Endothelial cell of hepatic sinusoid (primary cell): ENCODE results near the gene PYURF.
"Not testable (repeated sequence)": the region's sequence is repeated elsewhere in the genome, so short reads cannot be mapped to it uniquely, and the experiment has no call there.

Experiments
- in situ Hi-C: cut with HindIII; loops from 2 replicates; pipeline ENCODE4 v1.10.0; 2017; ENCODE audit warnings: low sequenced_read_pairs

Gene PYURF, protein sequence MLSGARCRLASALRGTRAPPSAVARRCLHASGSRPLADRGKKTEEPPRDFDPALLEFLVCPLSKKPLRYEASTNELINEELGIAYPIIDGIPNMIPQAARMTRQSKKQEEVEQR

DNA sequence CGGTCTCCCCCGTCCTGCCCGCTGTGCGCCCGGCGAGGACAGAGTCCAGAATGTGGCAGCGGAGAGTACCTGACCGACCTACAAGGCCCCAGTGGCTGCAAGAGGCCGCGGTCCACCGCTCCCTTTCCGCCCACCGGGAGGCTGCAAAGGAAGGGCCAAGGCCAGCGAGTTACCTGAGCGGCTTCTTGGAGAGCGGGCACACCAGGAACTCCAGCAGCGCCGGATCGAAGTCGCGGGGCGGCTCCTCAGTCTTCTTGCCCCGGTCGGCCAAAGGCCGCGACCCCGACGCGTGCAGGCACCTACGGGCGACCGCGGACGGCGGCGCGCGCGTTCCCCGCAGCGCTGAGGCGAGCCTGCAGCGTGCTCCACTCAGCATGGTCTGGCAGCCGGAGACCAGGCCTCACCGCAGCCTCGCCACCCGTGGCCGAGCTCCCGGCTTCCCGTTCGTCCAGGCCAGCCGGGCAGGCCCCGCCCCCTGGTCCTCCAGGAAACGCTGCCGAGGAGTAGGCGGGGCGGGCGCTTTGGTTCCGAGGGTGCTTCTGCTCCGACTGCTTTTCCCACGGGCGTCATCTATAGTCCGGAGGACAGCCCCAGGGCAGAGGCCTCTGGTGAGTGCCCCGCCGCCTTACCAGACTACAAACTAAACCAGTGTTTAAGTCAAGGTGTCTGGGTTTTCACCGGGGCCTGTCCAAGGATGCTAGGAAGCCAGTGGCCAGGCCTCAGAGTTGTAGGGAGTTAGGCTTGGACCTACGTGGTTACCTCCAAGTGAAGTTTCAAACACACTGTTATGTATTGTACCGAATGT is at the start of gene PYURF:
Gene PYURF, minus strand, starts transcription at position 452 of the 805 bp plus-strand sequence. Its CDS starts 76 bp downstream, at position 376.
- in situ Hi-C loops, result no loop called here

DNA sequence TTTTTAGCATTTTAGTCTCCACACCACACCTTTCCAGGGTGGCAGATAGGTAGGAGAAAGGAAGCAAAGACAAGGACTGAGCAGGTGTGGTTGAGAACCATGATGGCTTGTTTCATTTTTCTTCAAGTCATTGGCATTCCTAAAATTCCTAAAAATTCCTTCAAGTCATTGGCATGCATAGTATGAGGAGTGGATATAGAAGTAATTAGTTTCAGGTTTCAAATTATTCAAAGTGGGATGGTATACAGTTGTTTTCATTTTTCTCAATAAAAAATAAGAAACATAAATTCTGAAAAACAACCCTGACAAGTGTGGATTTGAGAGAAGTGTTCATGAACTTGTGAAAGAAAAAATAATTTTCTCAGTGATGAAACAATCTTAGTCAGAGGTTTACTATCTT is 46.4 kb upstream of the PYURF start:
- in situ Hi-C loops, result no loop called here

DNA sequence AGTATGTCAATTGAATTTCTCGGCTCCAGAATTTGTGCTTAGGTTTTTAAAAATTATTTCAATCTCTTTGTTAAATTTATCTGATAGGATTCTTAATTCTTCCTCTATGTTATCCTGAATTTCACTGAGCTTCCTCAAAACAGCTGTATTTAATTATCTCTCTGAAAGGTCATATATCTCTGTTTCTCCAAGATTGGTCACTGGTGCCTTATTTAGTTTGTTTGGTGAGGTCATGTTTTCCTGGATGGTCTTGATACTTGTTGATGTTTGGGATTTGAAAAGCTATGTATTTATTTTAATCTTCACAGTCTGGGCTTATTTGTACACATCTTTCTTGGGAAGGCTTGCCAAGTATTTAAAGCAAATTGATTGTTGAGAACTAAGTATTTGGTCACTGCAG is 44.0 kb upstream of the PYURF start:
- in situ Hi-C loops, result no loop called here

DNA sequence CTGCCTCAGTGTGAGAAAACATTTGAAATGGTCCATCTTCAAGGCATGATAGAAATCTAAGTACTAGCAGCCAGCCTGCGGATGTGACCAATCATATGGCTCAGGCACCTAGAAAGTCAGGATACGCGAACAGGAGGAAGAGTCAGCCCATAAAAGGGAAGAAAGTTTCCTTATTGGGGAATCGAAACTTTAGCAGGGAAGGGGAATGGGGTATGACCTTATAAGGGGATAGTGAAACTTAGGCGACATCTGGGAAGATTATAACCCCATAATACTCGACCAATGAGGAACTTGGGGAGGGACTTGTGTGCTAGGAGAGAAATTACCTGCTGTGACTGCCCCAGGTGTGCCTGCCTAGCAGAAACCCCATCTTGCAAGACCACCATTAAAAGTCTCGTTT is 26.2 kb upstream of the PYURF start:
- in situ Hi-C loops, result no loop called here

DNA sequence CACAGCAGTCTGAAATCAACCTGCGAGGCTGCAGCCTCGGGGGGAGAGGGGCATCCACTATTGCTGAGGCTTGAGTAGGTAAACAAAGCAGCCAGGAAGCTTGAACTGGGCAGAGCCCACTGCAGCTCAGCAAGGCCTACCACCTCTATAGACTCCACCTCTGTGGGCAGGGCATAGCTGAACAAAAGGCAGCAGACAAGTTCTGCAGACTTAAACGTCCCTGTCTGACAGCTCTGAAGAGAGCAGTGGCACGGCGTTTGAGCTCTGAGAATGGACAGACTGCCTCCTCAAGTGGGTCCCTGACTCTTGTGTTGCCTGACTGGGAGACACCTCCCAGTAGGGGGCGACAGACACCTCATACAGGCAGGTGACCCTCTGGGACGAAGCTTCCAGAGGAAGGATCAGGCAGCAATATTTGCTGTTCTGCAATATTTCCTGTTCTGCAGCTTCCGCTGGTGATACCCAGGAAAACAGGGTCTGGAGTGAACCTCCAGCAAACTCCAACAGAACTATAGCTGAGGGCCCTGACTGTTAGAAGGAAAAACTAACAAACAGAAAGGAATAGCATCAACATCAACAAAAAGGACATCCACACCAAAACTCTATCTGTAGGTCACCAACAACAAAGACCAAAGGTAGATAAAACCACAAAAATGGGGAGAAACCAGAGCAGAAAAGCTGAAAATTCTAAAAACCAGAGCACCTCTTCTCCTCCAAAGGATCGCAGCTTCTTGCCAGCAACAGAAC is 15.9 kb upstream of the PYURF start:
- in situ Hi-C loops, result not testable (repeated sequence)

GRCh38 chr4:88537709-88538108 is 14.1 kb upstream of the PYURF start:
- in situ Hi-C loops, result no loop called here

DNA sequence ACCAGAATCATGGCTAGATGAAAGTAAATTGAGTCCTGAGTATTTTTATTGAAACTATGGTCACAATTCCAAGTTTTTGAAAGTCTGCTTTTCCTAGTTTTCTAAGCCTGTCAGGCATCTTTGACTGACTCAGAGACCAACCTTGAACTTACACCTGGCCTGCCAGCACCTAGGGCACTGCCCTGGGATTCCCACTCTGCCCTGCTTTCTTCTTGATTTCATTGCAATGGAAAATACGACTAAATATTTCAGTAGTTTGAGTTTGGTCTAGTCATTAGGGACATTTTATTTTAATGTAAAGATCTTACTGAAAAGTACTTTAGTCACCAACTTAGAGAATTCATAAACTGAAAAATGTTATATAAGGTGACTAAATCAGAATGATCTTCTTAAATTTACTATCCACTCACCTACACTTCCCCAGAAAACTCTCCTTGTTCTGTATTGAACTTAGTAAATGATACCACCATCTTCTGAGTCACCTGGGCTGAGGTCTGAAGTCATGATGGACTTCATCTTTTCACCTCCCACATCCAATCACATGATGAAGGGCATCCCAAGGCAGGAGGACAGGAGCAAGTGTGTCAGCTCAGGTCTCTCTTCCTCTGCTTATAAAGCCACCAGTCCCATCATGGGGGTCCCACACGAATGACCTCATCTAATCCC is 11.6 kb upstream of the PYURF start:
- in situ Hi-C loops, result no loop called here

GRCh38 chr4:88533937-88534750 is 10.6 kb upstream of the PYURF start:
- in situ Hi-C loops, result no loop called here

- in situ Hi-C loops, result no loop called here
Observed at GRCh38 chr4:88533088-88533790, 9.7 kb upstream of the PYURF start.

GRCh38 chr4:88531549-88531948 is 8.0 kb upstream of the PYURF start:
- in situ Hi-C loops, result no loop called here

DNA sequence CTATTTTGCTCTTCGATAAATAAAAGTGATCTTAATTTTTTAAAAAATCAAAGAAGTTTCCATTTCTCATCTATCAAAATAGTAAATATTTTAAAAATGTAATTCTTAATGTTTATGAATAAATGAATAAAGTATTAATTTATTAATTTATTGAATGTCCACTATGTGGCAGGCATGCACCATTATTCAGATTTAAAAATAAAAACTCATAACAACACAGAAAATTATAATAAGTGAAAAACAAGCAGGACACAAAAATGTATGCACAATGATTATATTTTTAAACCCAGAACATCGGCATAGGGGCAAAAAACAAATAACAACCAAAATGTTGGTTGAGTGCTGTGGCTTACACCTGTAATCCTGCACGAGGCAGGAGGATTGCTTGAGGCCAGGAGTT is 5.3 kb upstream of the PYURF start:
- in situ Hi-C loops, result no loop called here

GRCh38 chr4:88527787-88528186 is 4.2 kb upstream of the PYURF start:
- in situ Hi-C loops, result no loop called here

- in situ Hi-C loops, result no loop called here
Observed at GRCh38 chr4:88526221-88526815, 2.7 kb upstream of the PYURF start.

DNA sequence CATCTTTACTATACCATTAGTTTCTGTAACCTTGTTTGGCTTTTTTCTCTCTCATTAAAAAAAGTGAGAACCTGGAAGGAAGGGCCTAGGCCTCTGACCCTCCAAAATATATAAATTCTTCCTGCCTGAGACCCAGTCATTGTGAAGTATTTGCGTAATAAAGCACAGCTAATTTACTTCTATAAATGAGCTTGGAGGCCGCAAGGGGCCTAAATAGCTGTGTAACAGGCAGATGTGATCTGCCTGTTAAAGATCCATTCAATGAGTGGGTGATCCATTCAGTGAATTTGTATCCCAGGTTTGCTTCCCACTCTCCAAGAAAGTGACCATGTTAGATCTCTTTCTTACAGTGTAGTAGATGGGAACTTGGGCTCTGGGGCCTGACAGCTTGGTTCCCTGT is 595 bp upstream of the PYURF start:
- in situ Hi-C loops, result no loop called here

GRCh38 chr4:88522702-88523324 is 763 bp downstream of the PYURF start:
- in situ Hi-C loops, result no loop called here

GRCh38 chr4:88518911-88519310 is 4.7 kb downstream of the PYURF start:
- in situ Hi-C loops, result no loop called here

DNA sequence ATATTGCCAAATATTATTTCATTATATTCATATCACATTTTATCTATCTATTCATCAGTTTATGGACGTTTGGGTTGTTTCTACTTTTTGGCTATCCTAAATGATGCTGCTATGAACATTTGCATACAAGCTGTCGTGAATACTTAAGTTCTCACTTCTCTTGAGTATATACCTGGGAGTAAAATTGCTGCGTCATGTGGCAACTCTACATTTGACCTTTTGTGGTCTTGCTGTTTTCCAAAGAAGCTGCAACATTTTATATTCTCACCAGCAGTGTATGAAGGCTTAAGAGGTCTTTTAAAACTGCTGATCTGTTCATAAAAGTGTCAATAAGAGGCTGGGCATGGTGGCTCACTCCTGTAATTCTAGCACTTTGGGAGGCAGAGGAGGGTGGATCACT is 5.8 kb downstream of the PYURF start:
- in situ Hi-C loops, result no loop called here

- in situ Hi-C loops, result no loop called here
Observed at GRCh38 chr4:88516746-88517145, 6.8 kb downstream of the PYURF start.
